ENCODE results near the gene IKBKG.
"Not testable (repeated sequence)": the region's sequence is repeated elsewhere in the genome, so short reads cannot be mapped to it uniquely, and the experiment has no call there.

The IKBKG gene

GRCh38 chrX:154526901-154527675, 20.3 kb upstream of the IKBKG start:
- DNase-seq = peak; percentile 65 to 67

GRCh38 chrX:154529206-154529612, 18.2 kb upstream of the IKBKG start:
- no peak for DNase-seq

- DNase-seq = no peak
These were observed 17.1 kb upstream of the IKBKG start for GRCh38 chrX:154530286-154530685.

GRCh38 chrX:154531626-154532025, 15.8 kb upstream of the IKBKG start:
- no peak for DNase-seq

GRCh38 chrX:154532690-154533089, 14.7 kb upstream of the IKBKG start:
- DNase-seq = no peak

GRCh38 chrX:154534526-154535322, 12.7 kb upstream of the IKBKG start:
- peak; percentile 66 to 74 for DNase-seq

GRCh38 chrX:154535892-154536291, 11.5 kb upstream of the IKBKG start:
- no peak for DNase-seq

GRCh38 chrX:154539077-154539476, 8.3 kb upstream of the IKBKG start:
- DNase-seq = peak in 1 of 2 donors; percentile 8

GRCh38 chrX:154540365-154540764, 7.1 kb upstream of the IKBKG start:
- DNase-seq = not testable (repeated sequence)

GRCh38 chrX:154540897-154541535, 6.4 kb upstream of the IKBKG start:
- no peak for DNase-seq

- DNase-seq = no peak
These were observed 5.9 kb upstream of the IKBKG start for GRCh38 chrX:154541589-154541895.

GRCh38 chrX:154541896-154542722, 5.3 kb upstream of the IKBKG start:
- peak in 1 of 2 donors; percentile 7 for DNase-seq

GRCh38 chrX:154542723-154543424, 4.5 kb upstream of the IKBKG start:
- no peak for DNase-seq

GRCh38 chrX:154545673-154546274, 1.6 kb upstream of the IKBKG start:
- DNase-seq = no peak

GRCh38 chrX:154546354-154547244, 821 bp upstream of the IKBKG start, which contains the start of gene G6PD:
G6PD (minus strand) TSS chrX:154546846; CDS start chrX:154546155, 691 bp downstream.
- no peak for DNase-seq

- no peak for DNase-seq
These were observed 552 bp downstream of the IKBKG start for GRCh38 chrX:154548028-154548316.

- DNase-seq = no peak
These were observed 2.3 kb downstream of the IKBKG start for GRCh38 chrX:154549766-154550165.

- DNase-seq = not testable (repeated sequence)
These were observed 4.8 kb downstream of the IKBKG start for GRCh38 chrX:154552112-154552806.

GRCh38 chrX:154558060-154558690, 10.8 kb downstream of the IKBKG start:
- not testable (repeated sequence) for DNase-seq

GRCh38 chrX:154558896-154559295, 11.5 kb downstream of the IKBKG start:
- not testable (repeated sequence) for DNase-seq
